ENCODE data around the gene REG4. TPM values are rescaled to one million over a fixed set of nuclear protein-coding genes. Genes with fewer than 3 reads are reported as not detected.

Gene REG4
- total RNA-seq, 1 experiment from 2014 or later = not detected

DNA sequence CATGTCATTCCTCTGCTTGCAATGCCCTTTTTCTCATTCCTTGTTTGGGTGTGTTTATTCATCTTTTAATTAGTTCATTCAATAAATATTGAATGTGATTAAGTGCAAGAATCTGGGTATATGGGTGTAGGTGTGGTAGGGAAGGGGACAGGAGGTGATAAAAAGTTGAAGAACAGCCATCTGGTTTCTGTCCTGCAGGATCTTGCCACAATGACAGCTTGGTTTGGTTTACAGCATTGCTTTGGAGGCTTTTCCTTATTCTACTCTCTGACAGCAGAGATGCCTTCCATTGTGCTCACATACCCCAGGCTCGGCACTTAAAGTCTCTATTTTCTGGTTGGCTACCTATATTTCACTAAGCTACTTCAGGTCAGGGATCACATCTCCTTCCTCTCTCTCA, 3.0 kb upstream of the REG4 start:
- in situ Hi-C loops (cut with HindIII; ENCODE audit: low pct_unique_long_range_greater_than_20kb, low sequenced_read_pairs) = no loop called here
- DNase-seq (ENCODE audit: low read depth, low spot score) = no peak

DNA sequence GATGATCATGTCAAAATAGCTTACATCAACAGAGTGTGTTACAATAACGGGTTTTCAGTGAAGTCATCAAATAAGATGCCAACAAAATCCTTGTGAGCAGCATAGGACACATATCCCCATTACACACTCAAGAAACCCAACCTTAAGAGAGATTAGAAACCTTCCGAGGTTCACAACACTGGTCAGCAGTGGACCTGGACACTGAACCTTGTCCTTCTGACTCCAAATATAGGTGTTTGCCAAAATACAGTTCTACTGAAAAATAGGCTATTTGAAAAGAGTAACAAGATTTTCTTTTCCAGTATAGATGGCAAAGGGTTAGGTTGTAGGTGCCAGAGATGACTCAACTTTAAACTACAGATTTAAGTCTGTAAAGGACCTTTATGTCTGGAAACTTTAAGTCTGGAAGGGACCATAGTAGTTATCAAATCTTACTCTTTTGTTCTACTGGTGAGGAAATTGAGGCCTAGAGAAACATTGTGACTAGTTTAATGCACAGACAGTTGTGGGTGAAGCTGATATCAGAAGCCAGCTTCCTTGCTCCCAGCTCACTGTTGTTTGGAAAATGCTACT, 811 bp upstream of the REG4 start:
- in situ Hi-C loops (cut with HindIII; ENCODE audit: low pct_unique_long_range_greater_than_20kb, low sequenced_read_pairs) = no loop called here
- DNase-seq (ENCODE audit: low read depth, low spot score) = no peak

DNA sequence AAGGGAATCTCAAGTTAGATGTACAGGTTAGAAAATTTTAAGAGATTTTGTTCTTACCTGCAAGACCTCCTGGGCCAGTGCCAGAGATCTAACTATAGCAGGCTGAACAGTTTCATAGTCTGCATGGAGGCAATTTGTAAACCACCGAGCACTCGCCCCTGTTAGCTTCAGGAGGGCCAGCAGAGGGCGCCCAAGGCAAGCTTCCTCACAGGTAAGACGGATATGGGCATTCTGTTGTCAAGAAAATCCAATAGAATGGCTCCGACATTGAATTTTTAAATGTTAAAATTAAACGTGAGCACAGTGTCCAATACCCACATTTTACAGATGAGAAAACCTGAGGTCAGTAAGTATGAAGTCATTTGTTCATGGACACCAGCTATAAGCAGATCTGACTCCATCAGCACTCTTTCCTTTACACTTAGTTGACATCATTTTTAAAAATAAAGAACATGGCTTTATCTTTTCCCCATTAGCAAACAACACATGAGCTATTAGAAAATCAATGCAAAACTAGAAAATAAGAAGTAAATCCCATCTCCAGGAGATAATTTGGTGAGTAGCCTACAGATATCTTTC, 2.2 kb downstream of the REG4 start:
- in situ Hi-C loops (cut with HindIII; ENCODE audit: low pct_unique_long_range_greater_than_20kb, low sequenced_read_pairs) = no loop called here
- DNase-seq (ENCODE audit: low read depth, low spot score) = peak; percentile 80

DNA sequence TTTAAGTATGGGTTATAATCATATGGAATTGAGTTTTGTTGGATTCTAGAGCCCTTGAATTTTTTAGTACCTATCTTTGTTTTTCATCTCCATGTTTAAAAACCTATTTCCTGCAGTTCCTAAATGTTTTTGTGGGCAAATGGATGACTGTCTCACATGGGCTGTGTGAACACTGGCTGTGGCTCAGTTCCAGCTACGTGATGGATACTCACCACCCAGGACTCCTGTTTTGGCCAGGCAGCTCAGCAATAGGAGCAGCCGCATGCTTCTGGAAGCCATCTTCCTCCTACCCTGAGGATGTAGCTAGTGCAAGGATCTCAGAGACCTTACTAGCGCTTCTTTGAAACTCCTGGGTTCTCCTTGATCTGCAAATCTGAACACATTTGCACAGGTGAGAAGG, 2.8 kb downstream of the REG4 start:
- DNase-seq (ENCODE audit: low read depth, low spot score) = no peak
- in situ Hi-C loops (cut with HindIII; ENCODE audit: low pct_unique_long_range_greater_than_20kb, low sequenced_read_pairs) = no loop called here

DNA sequence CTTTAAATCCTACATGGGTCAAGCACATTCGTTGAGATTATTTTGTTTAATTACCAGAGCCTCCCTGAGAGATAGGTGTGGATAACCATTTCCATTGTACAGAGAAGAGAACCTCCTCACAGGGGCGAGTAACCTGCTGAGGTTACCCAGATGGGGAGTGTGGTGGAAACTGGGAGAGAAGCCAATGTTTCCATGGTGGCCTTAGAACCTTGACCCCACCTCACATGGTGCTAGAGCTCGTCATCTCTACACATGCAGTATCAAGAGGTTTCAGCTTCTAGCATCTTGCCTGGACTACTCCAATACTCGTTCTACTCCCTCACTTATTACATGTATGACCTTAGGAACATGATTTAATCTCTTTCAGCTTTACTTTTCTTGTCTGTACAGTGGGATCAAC, 4.8 kb downstream of the REG4 start:
- in situ Hi-C loops (cut with HindIII; ENCODE audit: low pct_unique_long_range_greater_than_20kb, low sequenced_read_pairs) = no loop called here
- DNase-seq (ENCODE audit: low read depth, low spot score) = no peak

DNA sequence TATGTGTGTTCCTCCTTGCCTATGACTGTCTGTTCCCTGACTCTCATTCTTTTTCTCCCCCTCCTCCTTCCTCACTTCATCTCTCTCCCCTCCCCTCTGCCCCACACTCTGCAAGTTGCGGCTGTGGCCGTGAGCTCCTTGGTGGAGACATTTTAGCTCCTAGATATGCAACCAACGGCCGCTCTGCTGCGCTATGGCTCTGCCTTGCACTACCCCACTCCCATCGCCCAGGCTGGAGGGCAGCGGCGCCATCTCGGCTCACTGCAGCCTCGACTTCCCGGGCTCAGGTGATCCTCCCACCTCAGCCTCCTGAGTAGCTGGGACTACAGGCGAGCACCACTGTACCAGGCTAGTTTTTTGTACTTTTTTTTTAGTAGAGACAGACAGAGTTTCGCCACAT, 5.5 kb downstream of the REG4 start:
- in situ Hi-C loops (cut with HindIII; ENCODE audit: low pct_unique_long_range_greater_than_20kb, low sequenced_read_pairs) = no loop called here
- no peak for DNase-seq (ENCODE audit: low read depth, low spot score)

DNA sequence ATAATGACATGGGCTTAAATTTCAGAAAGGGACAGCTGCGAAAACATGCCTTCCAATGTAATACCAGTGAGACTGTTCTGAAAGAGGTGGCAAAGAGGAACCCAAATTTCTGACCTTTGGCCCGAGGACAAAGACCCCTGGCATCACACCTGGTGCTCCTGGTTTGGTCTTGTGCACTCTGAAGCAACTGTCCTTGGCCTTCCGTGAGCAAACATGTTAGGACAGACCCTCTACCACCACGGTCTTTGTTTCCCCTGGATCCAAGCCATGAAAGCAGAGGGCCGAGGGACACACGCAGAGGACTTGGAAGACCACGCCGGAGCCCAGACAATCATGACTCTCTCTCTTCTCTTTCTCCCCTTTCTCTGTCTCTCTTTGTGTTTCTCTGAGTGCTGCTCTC, 6.0 kb downstream of the REG4 start:
- DNase-seq (ENCODE audit: low read depth, low spot score) = no peak
- in situ Hi-C loops (cut with HindIII; ENCODE audit: low pct_unique_long_range_greater_than_20kb, low sequenced_read_pairs) = no loop called here

DNA sequence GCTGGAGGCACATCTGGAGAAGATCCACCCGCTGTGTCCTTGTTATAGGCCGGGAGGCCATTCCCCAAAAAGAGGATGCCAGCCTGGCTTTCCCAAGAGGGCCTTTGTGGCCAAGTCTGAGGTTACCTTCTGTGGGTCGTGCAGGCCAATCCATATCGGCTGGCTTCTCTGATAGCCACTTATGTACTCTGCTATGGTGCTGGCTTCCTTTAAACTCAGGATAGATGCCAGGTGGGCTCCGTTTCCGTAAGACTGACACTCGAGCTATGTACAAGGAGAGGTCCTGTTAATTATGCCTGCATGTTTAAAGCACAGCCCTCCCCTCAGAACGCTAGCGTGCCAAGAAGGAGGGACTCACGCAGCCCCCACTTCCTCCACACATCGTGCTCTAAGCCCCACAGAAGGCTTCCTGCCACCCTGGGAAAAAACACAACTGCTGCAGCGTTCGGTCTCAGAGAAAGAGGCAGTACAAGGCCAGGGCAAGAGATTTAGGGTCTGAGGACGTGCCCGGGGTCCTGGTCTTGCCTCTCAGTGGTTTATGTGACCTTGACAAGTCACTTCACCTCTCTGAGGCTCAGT, 11.6 kb downstream of the REG4 start:
- DNase-seq (ENCODE audit: low read depth, low spot score) = no peak
- in situ Hi-C loops (cut with HindIII; ENCODE audit: low pct_unique_long_range_greater_than_20kb, low sequenced_read_pairs) = no loop called here

DNA sequence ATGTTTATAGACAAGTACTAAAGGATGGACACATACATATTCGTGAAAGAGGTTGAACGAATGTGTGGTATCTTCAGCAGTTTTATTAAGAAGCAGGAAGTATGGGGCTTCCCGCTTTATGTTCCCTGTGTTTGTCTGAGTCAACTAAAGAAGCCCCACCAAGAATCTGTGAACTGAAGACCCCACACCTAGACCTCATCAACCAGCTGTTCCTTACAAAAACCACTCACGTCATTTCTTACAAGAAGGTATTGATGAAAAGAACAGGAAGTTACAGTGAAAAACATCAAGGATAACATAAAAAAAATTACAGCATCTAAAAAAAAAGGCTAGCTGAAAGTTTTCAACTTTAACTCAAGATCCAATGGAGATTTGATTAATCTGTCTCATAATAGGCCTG, 12.3 kb downstream of the REG4 start:
- DNase-seq (ENCODE audit: low read depth, low spot score) = no peak
- in situ Hi-C loops (cut with HindIII; ENCODE audit: low pct_unique_long_range_greater_than_20kb, low sequenced_read_pairs) = no loop called here

DNA sequence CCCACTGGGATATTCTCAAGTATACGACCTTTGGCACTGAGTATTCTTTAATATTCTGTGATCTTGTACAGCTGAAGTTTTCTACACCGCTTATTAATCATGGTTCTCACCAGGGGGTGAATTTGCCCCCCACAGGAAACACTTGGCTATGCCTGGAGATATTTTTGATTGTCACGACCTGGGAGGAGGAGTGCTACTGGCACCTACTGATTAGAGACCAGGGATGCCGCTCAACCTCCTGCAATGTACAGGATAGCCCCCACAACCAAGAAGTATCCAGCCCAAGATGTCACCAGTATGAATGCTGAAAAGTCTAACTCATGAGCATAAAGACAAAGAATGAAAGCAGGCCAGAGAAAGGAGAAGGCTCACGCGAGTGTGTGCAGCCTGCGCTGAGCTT, 13.7 kb downstream of the REG4 start:
- in situ Hi-C loops (cut with HindIII; ENCODE audit: low pct_unique_long_range_greater_than_20kb, low sequenced_read_pairs) = no loop called here
- DNase-seq (ENCODE audit: low read depth, low spot score) = no peak

DNA sequence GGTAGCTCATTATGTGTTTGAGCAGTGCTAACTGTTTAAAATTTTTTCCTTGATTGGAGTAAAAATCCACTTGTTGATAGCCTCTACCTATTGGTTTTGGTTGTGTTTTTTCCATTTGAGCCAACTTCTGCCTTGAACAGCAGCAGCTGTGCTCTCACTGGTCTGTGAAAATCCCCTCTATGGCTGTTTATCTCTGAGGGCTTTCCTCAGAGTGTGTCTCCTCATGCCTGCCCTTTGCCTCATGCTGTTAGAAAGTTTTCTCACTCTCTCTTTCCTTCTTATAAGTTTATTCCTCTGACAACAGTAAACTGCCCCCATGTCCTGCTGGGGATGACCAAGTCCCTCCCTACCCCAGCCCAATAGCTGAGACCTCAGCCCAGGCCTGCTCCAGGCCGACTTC, 14.1 kb downstream of the REG4 start:
- DNase-seq (ENCODE audit: low read depth, low spot score) = no peak
- in situ Hi-C loops (cut with HindIII; ENCODE audit: low pct_unique_long_range_greater_than_20kb, low sequenced_read_pairs) = no loop called here

DNA sequence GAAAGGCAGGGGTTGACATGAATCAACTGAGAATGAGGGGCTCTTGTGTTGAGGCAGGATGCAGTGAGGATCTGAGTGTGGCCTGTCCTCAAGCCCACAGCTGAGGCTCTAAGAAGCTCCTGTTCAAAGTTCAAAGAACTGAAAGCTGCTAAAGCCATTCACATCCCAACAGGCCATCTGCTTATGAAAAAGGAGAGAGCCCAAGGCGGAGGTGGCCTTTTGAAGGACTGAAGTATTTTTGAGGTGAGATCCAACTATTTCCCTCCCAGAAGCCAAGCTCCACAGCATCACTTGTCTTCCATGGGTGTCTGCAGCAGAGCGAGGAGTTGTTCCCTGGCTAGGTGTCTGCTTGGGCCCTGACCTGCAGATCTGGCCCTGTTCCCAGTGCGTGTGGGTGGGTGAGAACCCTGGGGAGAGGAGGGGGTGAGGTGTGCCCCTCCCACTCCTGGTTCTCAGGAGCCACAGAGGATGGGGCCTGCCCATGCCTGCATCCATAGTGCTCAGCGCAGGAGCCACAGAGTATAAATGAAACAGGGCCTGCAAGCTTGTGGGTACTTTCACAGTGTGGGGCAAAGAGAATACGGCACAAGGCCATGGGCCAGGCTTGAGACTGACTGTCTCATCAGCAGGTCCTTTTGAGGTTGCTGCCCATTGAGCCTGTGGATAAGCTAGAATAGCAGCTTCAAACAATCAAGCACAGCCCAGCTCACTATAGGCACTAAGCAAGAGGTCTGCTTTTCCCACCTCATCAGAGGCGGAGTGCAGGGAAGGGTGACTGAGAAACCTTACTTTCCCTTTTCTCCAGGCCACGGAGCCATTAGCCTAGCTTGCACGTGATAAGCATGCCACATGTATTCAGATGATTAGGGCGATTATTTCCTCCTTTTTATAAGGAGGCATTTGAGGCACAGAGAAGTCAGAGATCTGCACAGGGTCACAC, 15.7 kb downstream of the REG4 start:
- no peak for DNase-seq (ENCODE audit: low read depth, low spot score)
- in situ Hi-C loops (cut with HindIII; ENCODE audit: low pct_unique_long_range_greater_than_20kb, low sequenced_read_pairs) = no loop called here

DNA sequence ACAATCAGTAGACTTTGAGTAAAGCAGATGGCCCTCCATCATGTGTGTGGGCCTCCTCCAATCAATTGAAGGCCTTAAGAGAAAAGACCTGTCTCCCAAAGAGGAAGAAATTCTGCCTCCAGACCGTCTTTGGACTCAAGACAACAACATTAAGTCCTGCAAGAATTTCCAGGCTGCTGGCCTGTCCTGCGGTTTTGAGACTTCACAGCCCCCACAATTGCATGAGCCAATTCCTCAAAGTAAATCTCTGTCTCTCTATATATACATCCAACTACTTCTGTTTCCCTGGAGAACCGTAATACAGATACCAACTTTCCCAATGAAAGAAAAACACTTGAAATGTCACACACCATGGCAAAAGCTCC, 16.4 kb downstream of the REG4 start:
- no peak for DNase-seq (ENCODE audit: low read depth, low spot score)
- in situ Hi-C loops (cut with HindIII; ENCODE audit: low pct_unique_long_range_greater_than_20kb, low sequenced_read_pairs) = no loop called here

DNA sequence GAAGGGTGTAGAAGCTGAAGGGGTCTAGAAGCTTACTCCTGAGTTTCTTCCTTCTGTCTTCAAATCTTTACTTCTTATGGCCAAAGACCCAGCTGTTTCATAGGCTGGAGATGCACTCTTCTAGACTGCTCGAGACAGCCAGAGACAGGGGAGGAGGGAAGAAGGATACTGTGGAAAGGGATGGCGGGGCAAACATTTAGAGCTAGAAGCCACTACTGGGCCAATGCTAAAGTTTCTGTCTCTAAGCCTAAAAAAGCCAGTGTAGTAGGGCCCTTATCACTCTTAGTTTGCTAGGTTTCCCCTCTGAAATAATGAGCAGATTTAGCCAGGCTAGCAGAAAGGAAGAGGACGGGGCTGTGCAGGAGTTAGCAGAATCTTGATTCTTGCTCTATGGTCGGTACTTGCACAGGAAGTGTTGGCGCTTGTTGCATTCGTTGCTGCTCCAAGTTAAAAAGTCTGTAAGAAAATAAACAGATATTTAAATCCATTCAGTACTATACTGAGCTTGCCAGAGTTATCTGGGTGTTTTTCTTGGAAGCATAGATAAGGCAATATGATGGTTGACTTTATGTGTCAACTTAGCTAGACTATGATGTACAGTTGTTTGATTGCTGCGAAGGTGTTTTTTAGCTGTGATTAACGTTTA, 16.9 kb downstream of the REG4 start:
- in situ Hi-C loops (cut with HindIII; ENCODE audit: low pct_unique_long_range_greater_than_20kb, low sequenced_read_pairs) = no loop called here
- no peak for DNase-seq (ENCODE audit: low read depth, low spot score)

DNA sequence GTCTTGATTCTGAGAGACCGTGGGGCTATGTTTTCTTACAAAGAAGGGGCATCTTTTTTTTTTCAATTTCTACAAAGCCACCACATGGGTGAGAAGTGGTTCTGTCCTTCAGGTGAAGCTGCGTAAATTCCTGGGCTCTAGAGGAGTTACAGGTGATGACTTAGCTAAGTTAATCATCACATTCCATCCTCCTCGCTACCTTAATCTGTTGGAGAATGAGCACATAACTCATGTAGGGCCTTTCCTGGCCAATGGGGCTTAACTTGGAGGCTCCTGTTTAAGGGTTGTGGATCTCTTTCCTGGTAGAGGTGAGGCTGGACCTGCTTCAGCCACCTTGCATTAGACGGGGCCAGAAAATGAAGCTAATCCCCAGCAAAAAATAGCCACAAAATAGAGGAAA, 19.9 kb downstream of the REG4 start:
- in situ Hi-C loops (cut with HindIII; ENCODE audit: low pct_unique_long_range_greater_than_20kb, low sequenced_read_pairs) = no loop called here
- DNase-seq (ENCODE audit: low read depth, low spot score) = no peak

DNA sequence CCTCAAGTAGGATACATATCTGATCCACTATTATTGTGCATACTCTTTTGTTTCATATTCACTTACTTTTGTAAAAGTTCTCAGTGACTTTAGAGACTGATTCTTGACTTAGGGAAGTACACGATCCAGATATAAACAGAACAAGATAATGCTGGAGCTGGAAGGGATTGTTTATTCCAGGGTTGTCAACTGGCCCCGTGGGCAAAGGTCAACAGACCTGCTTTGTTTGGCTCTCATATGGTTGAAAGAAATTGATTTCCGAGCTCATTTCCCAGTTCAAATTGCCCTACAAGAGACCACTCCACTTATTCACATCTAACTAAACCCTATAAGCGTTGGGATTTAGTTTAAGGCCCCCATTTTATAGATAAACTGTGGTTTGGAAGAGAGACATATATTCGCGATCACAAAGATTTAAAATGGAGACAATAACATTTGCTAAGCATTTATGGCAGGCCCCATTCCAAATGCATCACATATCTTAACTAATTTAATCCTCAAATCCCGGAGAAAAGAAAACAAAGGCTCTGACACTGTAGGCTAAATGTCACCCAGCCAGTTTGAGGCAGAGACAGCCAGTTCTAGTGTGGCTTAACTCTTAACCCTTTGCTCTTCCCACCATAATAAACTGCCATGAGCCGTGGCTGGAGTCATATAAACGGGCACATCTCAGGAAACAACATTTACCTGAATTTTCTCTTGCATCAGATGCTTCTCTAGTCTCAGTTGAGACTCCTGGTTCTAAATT, 20.6 kb downstream of the REG4 start:
- in situ Hi-C loops (cut with HindIII; ENCODE audit: low pct_unique_long_range_greater_than_20kb, low sequenced_read_pairs) = no loop called here
- DNase-seq (ENCODE audit: low read depth, low spot score) = no peak

DNA sequence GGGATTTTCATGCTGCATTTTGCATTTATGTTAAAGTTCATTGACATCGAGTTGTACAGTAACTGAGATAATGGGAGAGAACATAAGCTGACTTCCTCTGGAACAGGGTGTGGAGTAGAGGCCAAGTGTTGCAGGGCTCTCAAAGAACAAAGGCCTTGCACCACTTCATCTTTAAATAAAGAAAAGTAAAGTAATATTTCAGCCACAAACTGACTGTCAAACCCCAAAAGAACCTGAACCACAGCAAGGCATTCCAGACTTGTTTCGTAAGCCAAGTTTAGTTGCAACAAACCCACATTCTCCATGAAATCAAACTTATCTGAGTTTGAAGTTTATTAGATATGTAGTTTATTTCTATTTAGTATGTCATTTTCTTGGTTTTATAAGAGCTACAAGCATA, 23.5 kb downstream of the REG4 start:
- no peak for DNase-seq (ENCODE audit: low read depth, low spot score)
- in situ Hi-C loops (cut with HindIII; ENCODE audit: low pct_unique_long_range_greater_than_20kb, low sequenced_read_pairs) = no loop called here
